ENCODE results near the gene KCNQ4.

GRCh38 chr1:40851643-40852042 is 68.1 kb downstream of the KCNQ4 start:
- TF ChIP-seq CTCF (IDR thresholded peaks at IDR 0.05): no peak
- TF ChIP-seq EZH2 (IDR thresholded peaks at IDR 0.05; ENCODE audit: borderline replicate concordance, insufficient read depth, low read depth, low read length, poor library complexity, severe bottlenecking): no peak

All from B cell (primary cell).